Erythroblast (primary cell): ENCODE data around the gene CD200R1L.

Experiments
- GATA1 ChIP-seq: IDR thresholded peaks from 2 replicates; pipeline ENCODE4 v1.6.1; 2011; ENCODE audit warnings: low read depth, mild to moderate bottlenecking, control low read depth, low read length, moderate library complexity
- POLR2A ChIP-seq: IDR thresholded peaks from 2 replicates; pipeline ENCODE4 v1.6.1; 2011; ENCODE audit warnings: mild to moderate bottlenecking, low read length

DNA sequence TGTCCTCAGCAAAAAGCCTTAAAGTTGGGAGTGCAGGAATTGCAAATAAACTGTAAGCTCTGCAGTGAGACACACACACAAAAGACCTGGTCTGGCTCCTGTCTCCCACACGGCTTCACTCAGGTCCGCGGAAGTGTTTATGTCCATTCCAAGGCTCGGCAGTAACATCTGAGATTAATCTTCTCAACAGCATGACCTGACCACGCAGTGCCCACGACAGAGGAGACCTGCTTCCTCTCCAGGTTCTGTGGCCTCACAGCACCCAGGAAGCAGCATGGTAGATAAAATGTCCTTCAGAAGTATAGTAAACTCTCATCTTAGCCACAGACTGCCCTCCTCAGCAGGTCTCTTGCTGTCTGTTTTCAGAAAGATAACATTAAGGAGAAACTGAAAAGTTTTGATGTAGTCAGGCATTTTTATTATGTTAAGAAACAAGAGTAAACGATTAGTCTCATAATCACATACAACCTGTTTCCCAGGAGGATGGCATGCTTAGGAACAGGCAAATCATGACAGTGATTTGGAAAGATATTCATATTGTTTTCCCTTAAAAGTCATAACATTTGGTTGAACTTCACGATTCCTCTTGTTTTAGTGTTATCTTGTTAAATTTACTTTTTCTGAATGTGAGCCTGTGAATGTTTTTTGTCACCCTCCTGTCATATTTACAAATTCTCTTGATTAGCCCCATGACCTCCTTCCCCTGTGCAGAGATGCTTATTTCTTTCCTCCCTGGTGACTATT, 34.6 kb downstream of the CD200R1L start:
- TF ChIP-seq POLR2A (no peak), GATA1 (no peak)
